GM18499 (cell line): ENCODE data around the gene WDR4.
"Not testable (repeated sequence)": the region's sequence is repeated elsewhere in the genome, so short reads cannot be mapped to it uniquely, and the experiment has no call there.

Experiments
- ATAC-seq: cut with Tn5 transposase; IDR thresholded peaks from one replicate; pipeline ENCODE4 v1.9.1; 2021; ENCODE audit warnings: moderate number of reproducible peaks; ENCODE audit not compliant: insufficient read depth, unreplicated experiment

WDR4 gene

GRCh38 chr21:42841916-42842655 is 37.3 kb downstream of the WDR4 start:
- ATAC-seq, result not testable (repeated sequence)

GRCh38 chr21:42841156-42841915 is 38.0 kb downstream of the WDR4 start:
- no peak for ATAC-seq

- ATAC-seq, result no peak
Observed at GRCh38 chr21:42840411-42841155, 38.8 kb downstream of the WDR4 start.

GRCh38 chr21:42839271-42840231 is 39.8 kb downstream of the WDR4 start:
- ATAC-seq, result no peak

GRCh38 chr21:42838212-42838690 is 41.1 kb downstream of the WDR4 start:
- not testable (repeated sequence) for ATAC-seq

- ATAC-seq, result no peak
Observed at GRCh38 chr21:42837421-42838211, 41.7 kb downstream of the WDR4 start.

GRCh38 chr21:42836767-42837301 is 42.5 kb downstream of the WDR4 start:
- ATAC-seq, result no peak

- ATAC-seq, result no peak
Observed at GRCh38 chr21:42836402-42836666, 43.0 kb downstream of the WDR4 start.

- no peak for ATAC-seq
Observed at GRCh38 chr21:42835611-42836401, 43.5 kb downstream of the WDR4 start.

GRCh38 chr21:42835211-42835610 is 44.1 kb downstream of the WDR4 start:
- no peak for ATAC-seq

GRCh38 chr21:42834726-42835191 is 44.6 kb downstream of the WDR4 start:
- ATAC-seq, result no peak

- no peak for ATAC-seq
Observed at GRCh38 chr21:42833859-42834725, 45.2 kb downstream of the WDR4 start.

- ATAC-seq, result no peak
Observed at GRCh38 chr21:42833439-42833815, 45.9 kb downstream of the WDR4 start.

- ATAC-seq, result not testable (repeated sequence)
Observed at GRCh38 chr21:42832321-42832630, 47.1 kb downstream of the WDR4 start.

GRCh38 chr21:42830456-42831455 is 48.6 kb downstream of the WDR4 start:
- no peak for ATAC-seq

- ATAC-seq, result no peak
Observed at GRCh38 chr21:42829954-42830353, 49.4 kb downstream of the WDR4 start.
